GM12878 (cell line): ENCODE data around the gene KIF5C. TPM values are rescaled to one million over a fixed set of nuclear protein-coding genes. Genes with fewer than 3 reads are reported as not detected.

ENCODE experiments used
- ATAC-seq: fragments of 200-7000 bp; cut with Tn5 transposase; 3 replicates; pipeline ENCODE4 v1.9.1; 2020; ENCODE audit warnings: mild to moderate bottlenecking, moderate library complexity
- BruUV-seq: library from RNA; stranded (reverse); fragments of 400-500 nt; replicated peaks from 2 replicates; lab custom pipeline; 2021; lab: Mats Ljungman, UMichigan
- CTCF ChIA-PET: fragments of 300-600 bp; sonication (Branson Sonifier 250); formaldehyde crosslinking; extraction: SDS; loops from one replicate; lab custom pipeline; 2021; ENCODE audit warnings: inconsistent platforms; lab: Yijun Ruan, JAX
- POLR2A ChIA-PET: fragments of 350-600 bp; formaldehyde crosslinking; extraction: SDS; loops from one replicate; lab custom pipeline; 2021; ENCODE audit warnings: inconsistent platforms; lab: Charles Lee
- RAD21 ChIA-PET: fragments of 300-600 bp; sonication (Branson Sonifier 250); formaldehyde crosslinking; loops from one replicate; lab custom pipeline; 2023; ENCODE audit warnings: antibody characterized with exemption; ENCODE audit not compliant: unreplicated experiment; lab: Charles Lee
- SMC1A ChIA-PET: fragments of 300-600 bp; sonication (Branson Sonifier 250); formaldehyde crosslinking; loops from one replicate; lab custom pipeline; 2023; ENCODE audit not compliant: unreplicated experiment, uncharacterized antibody; lab: Charles Lee
- DNase-seq: peaks from one replicate; pipeline ENCODE4 v3.0.0-alpha.2; 2011; ENCODE audit warnings: low read depth, low spot score
- FAIRE-seq: peaks from 3 replicates; lab custom pipeline; 2011; peaks lifted over from hg19 to GRCh38; lab: Jason Lieb, UNC
- H2AFZ ChIP-seq: 2 replicates; pipeline ENCODE4 v1.6.0; 2011; ENCODE audit warnings: low read depth, low read length, control low read depth; ENCODE audit not compliant: control insufficient read depth
- H3K27ac ChIP-seq: 2 replicates; pipeline ENCODE4 v1.5.1; 2011; ENCODE audit warnings: control low read depth; ENCODE audit not compliant: control insufficient read depth, insufficient read depth
- H3K27me3 ChIP-seq, 2 experiments: replicated peaks in 1 of 2; 2 replicates each; pipeline versions ENCODE4 v1.6.0 to v1.6.1; 2011; ENCODE audit warnings: low read length in 1 of 2; ENCODE audit not compliant: control insufficient read depth in 2 of 2, insufficient read depth in 2 of 2
- H3K36me3 ChIP-seq, 2 experiments: 2 replicates each; pipeline ENCODE4 v1.5.1; 2011; ENCODE audit warnings: low read length in 1 of 2; ENCODE audit not compliant: control insufficient read depth in 2 of 2, insufficient read depth in 2 of 2
- H3K4me1 ChIP-seq: 2 replicates; pipeline ENCODE4 v1.6.1; 2011; ENCODE audit warnings: mild to moderate bottlenecking, low read length, moderate library complexity, mixed read lengths; ENCODE audit not compliant: control insufficient read depth, insufficient read depth
- H3K4me2 ChIP-seq: 2 replicates; pipeline ENCODE4 v1.6.0; 2011; ENCODE audit warnings: control low read depth; ENCODE audit not compliant: control insufficient read depth, insufficient read depth
- H3K4me3 ChIP-seq: fragments of 200-600 bp; sonication (generic); 2 replicates; pipeline ENCODE4 v1.5.1; 2016
- H3K79me2 ChIP-seq: 2 replicates; pipeline ENCODE4 v1.6.0; 2011; ENCODE audit warnings: low read length; ENCODE audit not compliant: control insufficient read depth, insufficient read depth
- H3K9ac ChIP-seq: 2 replicates; pipeline ENCODE4 v1.8.0; 2011; ENCODE audit warnings: low read length, control low read depth, mixed read lengths; ENCODE audit not compliant: control insufficient read depth, insufficient read depth
- H3K9me3 ChIP-seq: replicated peaks from 3 replicates; pipeline ENCODE4 v1.5.1; 2011; ENCODE audit warnings: mild to moderate bottlenecking, low read length; ENCODE audit not compliant: control insufficient read depth, insufficient read depth
- H4K20me1 ChIP-seq: 2 replicates; pipeline ENCODE4 v1.6.0; 2011; ENCODE audit not compliant: control insufficient read depth, insufficient read depth
- BCL11A ChIP-seq: IDR thresholded peaks from 2 replicates; pipeline ENCODE4 v1.6.1; 2011; ENCODE audit warnings: low read depth, low read length
- BHLHE40 ChIP-seq, 2 experiments: fragments of 450-650 bp in 1 of 2; IDR thresholded peaks; 2 replicates each; pipeline ENCODE4 v1.6.1; 2011 to 2017; ENCODE audit warnings: low read depth in 2 of 2, borderline replicate concordance in 1 of 2, improper control_type of control experiment in 1 of 2, low read length in 1 of 2, mild to moderate bottlenecking in 1 of 2
- BRCA1 ChIP-seq: IDR thresholded peaks from 2 replicates; pipeline ENCODE4 v1.6.1; 2011; ENCODE audit warnings: low read depth, low read length, improper control_type of control experiment
- CBX5 ChIP-seq: sonication (generic); IDR thresholded peaks from 2 replicates; pipeline ENCODE4 v1.6.1; 2016; ENCODE audit warnings: low read depth, moderate library complexity, mild to moderate bottlenecking, inconsistent platforms
- CHD1 ChIP-seq: IDR thresholded peaks from 2 replicates; pipeline ENCODE4 v1.6.1; 2012; ENCODE audit warnings: low read depth, low read length, improper control_type of control experiment
- NR2C2 ChIP-seq: IDR thresholded peaks from 2 replicates; pipeline ENCODE4 v1.6.1; 2011; ENCODE audit warnings: borderline replicate concordance, low read depth; ENCODE audit not compliant: control insufficient read depth, insufficient read length
- NR2F1 ChIP-seq: fragments of 450-650 bp; conservative IDR thresholded peaks from 2 replicates; pipeline ENCODE4 v1.6.1; 2017; ENCODE audit warnings: mild to moderate bottlenecking
- RBBP5 ChIP-seq: fragments of 200-600 bp; sonication (generic); conservative IDR thresholded peaks from 2 replicates; pipeline ENCODE4 v1.6.1; 2016
- RCOR1 ChIP-seq: conservative IDR thresholded peaks from 2 replicates; pipeline ENCODE4 v1.6.1; 2012; ENCODE audit warnings: low read depth, low read length, improper control_type of control experiment
- RELA ChIP-seq: fragments of 450-650 bp; IDR thresholded peaks from 2 replicates; pipeline ENCODE4 v1.8.0; 2014; ENCODE audit warnings: borderline replicate concordance; ENCODE audit not compliant: partially characterized antibody
- SMAD5 ChIP-seq: IDR thresholded peaks from 2 replicates; pipeline ENCODE4 v1.6.1; 2016; ENCODE audit warnings: antibody characterized with exemption, low read depth
- SREBF1 ChIP-seq: IDR thresholded peaks from 2 replicates; pipeline ENCODE4 v1.6.1; 2012; ENCODE audit warnings: mild to moderate bottlenecking, low read length
- SUZ12 ChIP-seq: fragments of 200-600 bp; sonication (generic); IDR thresholded peaks from one replicate; pipeline ENCODE4 v1.6.1; 2018; ENCODE audit warnings: antibody characterized with exemption, mild to moderate bottlenecking; ENCODE audit not compliant: unreplicated experiment
- TCF3 ChIP-seq: IDR thresholded peaks from 2 replicates; pipeline ENCODE4 v1.6.1; 2012; ENCODE audit warnings: low read depth, mild to moderate bottlenecking, low read length, borderline replicate concordance; ENCODE audit not compliant: insufficient read depth
- ZNF217 ChIP-seq: fragments of 450-650 bp; IDR thresholded peaks from 2 replicates; pipeline ENCODE4 v1.6.1; 2017; ENCODE audit warnings: antibody characterized with exemption, mild to moderate bottlenecking
- ZNF622 ChIP-seq: fragments of 450-650 bp; IDR thresholded peaks from 2 replicates; pipeline ENCODE4 v1.6.1; 2017; ENCODE audit warnings: mild to moderate bottlenecking, inconsistent platforms
- WGBS: methylation state at CpG from one replicate; pipeline ENCODE4 v1.1.6; 2016; ENCODE audit warnings: low lambda C conversion rate; ENCODE audit not compliant: insufficient replicate concordance, insufficient coverage; ENCODE audit errors: missing lambda C conversion rate; 5-methylcytosine and 5-hydroxymethylcytosine counted together
- in situ Hi-C: fragments of 300-500 bp; cut with MboI; formaldehyde crosslinking; loops from 9 replicates; pipeline ENCODE4 v1.14.3; 2018; ENCODE audit warnings: mixed read lengths
- intact Hi-C: fragments of 100-400 bp; cut with micrococcal nuclease; formaldehyde crosslinking; loops from one replicate; pipeline ENCODE4 v1.14.2; 2022; ENCODE audit not compliant: unreplicated experiment
- polyA plus RNA-seq, 11 experiments: library from polyadenylated mRNA; depleted of rRNA in 4 of 11; unstranded in 6 of 11; stranded (reverse) in 5 of 11; fragments of >200 nt; fragmentation: Nextera tagmentation in 4 of 11; fragmentation: Illumina TruSeq in 1 of 11; extraction: Ambion mirVana in 4 of 11; extraction: Trizol in 1 of 11; gene quantifications; 1 replicate in 1 of 11; 2 replicates in 10 of 11; pipeline versions ENCODE4 v1.2.1 to v1.2.3, GENCODE V29; 2011 to 2016; ENCODE audit warnings: inconsistent platforms in 2 of 11, missing spikeins in 2 of 11, low read depth in 1 of 11
- total RNA-seq, 4 experiments: library from RNA; depleted of rRNA in 3 of 4; stranded (reverse); fragments of >200 nt in 3 of 4; fragmentation: Illumina TruSeq in 1 of 4; extraction: Trizol in 1 of 4; gene quantifications; 2 replicates each; pipeline versions ENCODE4 v1.2.1 to v1.2.3, GENCODE V29; 2013 to 2021
- TF ChIP-seq, protein P1 (sequence below): fragments of 450-650 bp; formaldehyde crosslinking; IDR thresholded peaks from 2 replicates; pipeline ENCODE4 v1.5.0; 2022; ENCODE audit warnings: mild to moderate bottlenecking, missing genetic modification characterization

KIF5C gene
- total and polyA plus RNA-seq, 10 of the 15 experiments (the other 5 are each of a cell fraction or from before 2014, with no cell fraction given), result 0.08 to 0.49 (median 0.24) TPM

DNA sequence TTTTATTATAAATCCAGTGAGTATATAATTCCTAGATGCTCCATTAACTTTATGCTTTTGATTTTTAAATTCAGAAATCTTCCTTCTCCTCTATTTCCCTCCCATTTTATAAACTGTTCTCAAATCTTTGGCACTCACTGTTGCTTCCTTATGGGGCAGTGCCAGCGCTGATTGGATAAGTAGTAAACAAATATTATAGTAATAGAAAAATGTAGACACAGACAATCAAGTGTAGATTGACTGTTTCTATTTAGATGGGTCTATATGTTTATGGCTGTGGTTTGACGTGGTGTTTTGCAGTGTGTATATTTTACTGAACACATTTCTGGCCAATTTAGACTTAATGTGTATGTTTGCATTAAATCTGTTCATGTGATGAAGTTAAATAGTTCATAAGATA, 200.1 kb downstream of the KIF5C start:
- no peak overlapping the region for H3K4me2 ChIP-seq
- POLR2A ChIA-PET, result no interaction called here
- no peaks in the 10 kb centered on the region for H3K79me2 ChIP-seq
- CTCF ChIA-PET, result interaction anchor here (0.6 to 1.0 kb wide), 2 partner anchors 57 to 58 kb away, joined by 3 to 4 read pairs; no protein-coding TSS in a partner anchor
- no peaks in the 10 kb centered on the region for H4K20me1 ChIP-seq
- no peak overlapping the region for H3K9ac ChIP-seq
- intact Hi-C loops, result no loop called here
- H2AFZ ChIP-seq, result no peak overlapping the region
- H3K36me3 ChIP-seq, result no peaks in the 10 kb centered on the region
- SMC1A ChIA-PET, result interaction anchor here (1.0 kb wide), 1 partner anchor 57 kb away, joined by 3 read pairs; no protein-coding TSS in a partner anchor
- no peaks in the 10 kb centered on the region for H3K9me3 ChIP-seq
- in situ Hi-C loops, result no loop called here
- no peak overlapping the region for H3K27ac ChIP-seq
- no peak for DNase-seq
- RAD21 ChIA-PET, result no interaction called here
- no peaks in the 10 kb centered on the region for H3K27me3 ChIP-seq
- WGBS, result 53% methylated on average over 2 of the region's 2 CpGs
- BruUV-seq, result no TSS peak
- no peak for FAIRE-seq
- ATAC-seq, result no peak
- H3K4me3 ChIP-seq, result no peak overlapping the region
- no peaks in the 10 kb centered on the region for H3K4me1 ChIP-seq
- TF ChIP-seq ZNF217 (no peak), SMAD5 (no peak), CHD1 (no peak), NR2C2 (no peak), TCF3 (no peak), RBBP5 (no peak), BRCA1 (no peak), SUZ12 (no peak), RCOR1 (no peak), NR2F1 (no peak), ZNF622 (no peak), CBX5 (no peak), RELA (no peak), SREBF1 (no peak), BCL11A (no peak), BHLHE40 (IDR thresholded peaks at IDR 0.05; ENCODE audit: borderline replicate concordance in 1 of 2, low read depth in 2 of 2, low read length in 1 of 2) (no peak)
- TF ChIP-seq, protein P1, sequence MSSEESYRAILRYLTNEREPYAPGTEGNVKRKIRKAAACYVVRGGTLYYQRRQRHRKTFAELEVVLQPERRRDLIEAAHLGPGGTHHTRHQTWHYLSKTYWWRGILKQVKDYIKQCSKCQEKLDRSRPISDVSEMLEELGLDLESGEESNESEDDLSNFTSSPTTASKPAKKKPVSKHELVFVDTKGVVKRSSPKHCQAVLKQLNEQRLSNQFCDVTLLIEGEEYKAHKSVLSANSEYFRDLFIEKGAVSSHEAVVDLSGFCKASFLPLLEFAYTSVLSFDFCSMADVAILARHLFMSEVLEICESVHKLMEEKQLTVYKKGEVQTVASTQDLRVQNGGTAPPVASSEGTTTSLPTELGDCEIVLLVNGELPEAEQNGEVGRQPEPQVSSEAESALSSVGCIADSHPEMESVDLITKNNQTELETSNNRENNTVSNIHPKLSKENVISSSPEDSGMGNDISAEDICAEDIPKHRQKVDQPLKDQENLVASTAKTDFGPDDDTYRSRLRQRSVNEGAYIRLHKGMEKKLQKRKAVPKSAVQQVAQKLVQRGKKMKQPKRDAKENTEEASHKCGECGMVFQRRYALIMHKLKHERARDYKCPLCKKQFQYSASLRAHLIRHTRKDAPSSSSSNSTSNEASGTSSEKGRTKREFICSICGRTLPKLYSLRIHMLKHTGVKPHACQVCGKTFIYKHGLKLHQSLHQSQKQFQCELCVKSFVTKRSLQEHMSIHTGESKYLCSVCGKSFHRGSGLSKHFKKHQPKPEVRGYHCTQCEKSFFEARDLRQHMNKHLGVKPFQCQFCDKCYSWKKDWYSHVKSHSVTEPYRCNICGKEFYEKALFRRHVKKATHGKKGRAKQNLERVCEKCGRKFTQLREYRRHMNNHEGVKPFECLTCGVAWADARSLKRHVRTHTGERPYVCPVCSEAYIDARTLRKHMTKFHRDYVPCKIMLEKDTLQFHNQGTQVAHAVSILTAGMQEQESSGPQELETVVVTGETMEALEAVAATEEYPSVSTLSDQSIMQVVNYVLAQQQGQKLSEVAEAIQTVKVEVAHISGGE (CRISPR knock-in tag), result no peak
